ENCODE measurements around the gene ZIC4. TPM values are rescaled to one million over a fixed set of nuclear protein-coding genes. Genes with fewer than 3 reads are reported as not detected.
A peak's percentile ranks its signal among the peaks of the same experiment; 100 is the strongest.

ZIC4 gene
- polyA plus RNA-seq, 3 donors = not detected

DNA sequence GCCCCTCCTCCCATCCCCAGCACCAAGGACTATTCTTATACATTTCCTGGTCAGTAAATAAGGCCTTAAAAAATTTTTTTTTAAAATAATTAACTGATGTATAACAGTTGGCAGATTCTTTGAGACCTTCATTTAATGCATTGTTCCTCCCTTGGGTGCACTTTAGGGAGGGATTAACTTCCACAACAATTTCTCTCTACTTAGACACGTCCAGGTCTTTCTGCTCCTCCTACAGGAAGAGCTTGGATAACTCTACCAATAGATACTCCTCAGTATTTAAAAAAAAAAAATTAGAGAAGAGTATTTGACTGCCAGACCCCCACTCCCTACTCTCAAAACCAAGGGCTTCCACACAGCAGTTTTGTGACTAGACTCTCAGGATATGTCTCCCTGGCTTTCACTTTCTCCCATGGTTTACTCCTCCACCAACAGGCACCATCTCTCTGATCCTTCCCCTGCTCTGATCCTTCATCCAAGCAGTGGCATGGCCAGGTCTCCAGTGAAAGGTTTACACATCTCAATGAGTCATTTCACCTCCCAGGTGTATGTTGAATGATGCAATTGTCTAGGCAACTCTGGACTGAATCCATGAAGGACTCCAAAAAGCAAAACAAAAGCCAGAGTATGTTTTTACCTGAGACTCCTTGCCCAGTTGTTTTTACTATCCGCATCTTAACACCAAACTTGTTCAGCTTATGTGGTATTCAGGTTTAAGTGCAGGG is 7.4 kb downstream of the ZIC4 start:
- H3K27ac ChIP-seq (ENCODE audit: low read depth in 1 of 2, low read length in 2 of 2) = no peak overlapping the region
- peaks cover 10% of the 10 kb centered on the region for H3K4me1 Mint-ChIP-seq
- peaks cover 93% of the 10 kb centered on the region in 3 donors for H3K27me3 Mint-ChIP-seq (ENCODE audit: low read depth in 3 of 3)
- H3K4me1 ChIP-seq (ENCODE audit: control insufficient read depth in 1 of 2, insufficient read depth in 2 of 2, low read length in 2 of 2) = no peaks in the 10 kb centered on the region
- H3K9me3 Mint-ChIP-seq = peaks cover 20 to 69% (median 57%) of the 10 kb centered on the region in 7 donors
- WGBS (ENCODE audit: insufficient coverage) = no CpG with 5 or more reads among the region's 2 CpGs
- H3K9ac ChIP-seq (ENCODE audit: insufficient read depth, low read length, poor library complexity, severe bottlenecking) = no peak overlapping the region
- H2AFZ ChIP-seq (ENCODE audit: insufficient read depth, low read depth, low read length, poor library complexity, severe bottlenecking) = no peak overlapping the region
- H4K20me1 ChIP-seq (ENCODE audit: insufficient read depth, low read length) = no peaks in the 10 kb centered on the region
- no peak for DNase-seq
- H3K36me3 ChIP-seq (replicated peaks in 1 of 2; ENCODE audit: control insufficient read depth in 1 of 2, insufficient read depth in 2 of 2, low read length in 2 of 2) = no peaks in the 10 kb centered on the region
- peaks cover 72 to 100% of the 10 kb centered on the region in 2 donors for H3K27me3 ChIP-seq (ENCODE audit: control insufficient read depth in 2 of 2, insufficient read depth in 2 of 2, low read length in 2 of 2)
- no peaks in the 10 kb centered on the region for H3K79me2 ChIP-seq (ENCODE audit: insufficient read depth, low read length)
- H3K4me2 ChIP-seq (replicated peaks; ENCODE audit: extremely low read depth, low read length, poor library complexity, severe bottlenecking) = no peak overlapping the region
- H3K27ac Mint-ChIP-seq = no peak overlapping the region
- TF ChIP-seq, protein P1, sequence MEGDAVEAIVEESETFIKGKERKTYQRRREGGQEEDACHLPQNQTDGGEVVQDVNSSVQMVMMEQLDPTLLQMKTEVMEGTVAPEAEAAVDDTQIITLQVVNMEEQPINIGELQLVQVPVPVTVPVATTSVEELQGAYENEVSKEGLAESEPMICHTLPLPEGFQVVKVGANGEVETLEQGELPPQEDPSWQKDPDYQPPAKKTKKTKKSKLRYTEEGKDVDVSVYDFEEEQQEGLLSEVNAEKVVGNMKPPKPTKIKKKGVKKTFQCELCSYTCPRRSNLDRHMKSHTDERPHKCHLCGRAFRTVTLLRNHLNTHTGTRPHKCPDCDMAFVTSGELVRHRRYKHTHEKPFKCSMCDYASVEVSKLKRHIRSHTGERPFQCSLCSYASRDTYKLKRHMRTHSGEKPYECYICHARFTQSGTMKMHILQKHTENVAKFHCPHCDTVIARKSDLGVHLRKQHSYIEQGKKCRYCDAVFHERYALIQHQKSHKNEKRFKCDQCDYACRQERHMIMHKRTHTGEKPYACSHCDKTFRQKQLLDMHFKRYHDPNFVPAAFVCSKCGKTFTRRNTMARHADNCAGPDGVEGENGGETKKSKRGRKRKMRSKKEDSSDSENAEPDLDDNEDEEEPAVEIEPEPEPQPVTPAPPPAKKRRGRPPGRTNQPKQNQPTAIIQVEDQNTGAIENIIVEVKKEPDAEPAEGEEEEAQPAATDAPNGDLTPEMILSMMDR (IDR thresholded peaks at IDR 0.05) = no peak
- H3K4me3 Mint-ChIP-seq = peak overlapping the region in 1 of 2 donors; percentile 86
- H3K4me3 ChIP-seq (replicated peaks in 1 of 3; ENCODE audit: low read depth in 2 of 3, low read length in 3 of 3) = no peak overlapping the region
- peaks cover 13 to 84% of the 10 kb centered on the region in 2 donors for H3K9me3 ChIP-seq (replicated peaks in 1 of 2; ENCODE audit: control insufficient read depth in 1 of 2, insufficient read depth in 1 of 2, low read length in 2 of 2)
- intact Hi-C loops (cut with micrococcal nuclease) = no loop called here
- peaks cover 11 to 16% of the 10 kb centered on the region in 2 donors for H3K36me3 Mint-ChIP-seq

DNA sequence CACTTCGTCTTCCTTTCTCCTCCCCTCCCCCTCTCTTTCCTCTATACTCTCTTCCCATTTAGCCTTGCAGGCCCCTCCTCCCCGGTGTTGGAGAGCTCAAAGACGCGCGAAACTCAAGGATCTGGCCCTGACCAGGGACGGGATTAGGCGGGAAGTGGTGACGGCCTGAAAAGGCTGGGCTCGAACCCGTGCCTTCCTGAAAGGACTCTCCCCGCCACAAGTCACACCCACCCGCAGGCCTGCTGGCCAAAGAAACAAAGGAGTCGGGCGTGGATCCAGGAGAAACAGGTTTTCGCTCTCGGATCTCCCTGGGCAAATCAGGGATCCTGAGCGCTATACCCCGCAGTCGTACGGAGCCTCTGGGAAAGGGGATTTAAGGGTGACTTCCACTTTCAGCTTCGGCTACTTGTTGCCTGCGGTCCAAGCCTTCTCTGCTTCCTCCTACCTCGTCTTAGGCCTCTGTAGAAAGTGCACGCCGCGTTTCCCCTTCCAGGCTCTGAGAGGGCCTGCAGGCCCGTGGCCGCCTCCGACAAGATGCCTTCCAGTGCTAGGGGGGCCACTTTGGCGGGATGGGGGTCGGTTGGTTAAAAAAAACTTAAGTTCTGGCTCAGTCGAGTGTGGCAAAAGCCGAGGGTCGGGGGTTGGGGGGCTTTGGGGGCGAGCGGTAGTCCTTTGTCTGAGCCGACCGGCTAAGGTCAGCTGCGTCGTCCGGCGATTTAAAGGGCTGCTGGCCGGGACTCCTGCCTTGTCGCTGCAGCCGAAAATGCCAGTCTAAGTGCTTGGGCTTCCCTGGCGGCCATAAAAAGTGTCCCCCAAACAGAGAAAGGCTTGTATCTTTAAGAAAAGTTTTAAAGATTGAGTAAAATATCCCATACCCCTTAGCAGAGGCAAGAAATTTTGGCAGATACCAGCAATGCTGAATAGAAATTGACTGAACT is 8.2 kb downstream of the ZIC4 start:
- H2AFZ ChIP-seq (ENCODE audit: insufficient read depth, low read depth, low read length, poor library complexity, severe bottlenecking) = no peak overlapping the region
- peaks cover 9 to 83% of the 10 kb centered on the region in 2 donors for H3K9me3 ChIP-seq (replicated peaks in 1 of 2; ENCODE audit: control insufficient read depth in 1 of 2, insufficient read depth in 1 of 2, low read length in 2 of 2)
- peaks cover 21 to 69% (median 57%) of the 10 kb centered on the region in 7 donors for H3K9me3 Mint-ChIP-seq
- H3K27me3 Mint-ChIP-seq (ENCODE audit: low read depth in 3 of 3) = peaks cover 93 to 95% (median 94%) of the 10 kb centered on the region in 3 donors
- no peaks in the 10 kb centered on the region for H4K20me1 ChIP-seq (ENCODE audit: insufficient read depth, low read length)
- no peaks in the 10 kb centered on the region for H3K79me2 ChIP-seq (ENCODE audit: insufficient read depth, low read length)
- H3K4me3 ChIP-seq (replicated peaks in 1 of 3; ENCODE audit: low read depth in 2 of 3, low read length in 3 of 3) = no peak overlapping the region
- 4% methylated on average over 31 of the region's 46 CpGs for WGBS (ENCODE audit: insufficient coverage)
- no peaks in the 10 kb centered on the region for H3K36me3 ChIP-seq (replicated peaks in 1 of 2; ENCODE audit: control insufficient read depth in 1 of 2, insufficient read depth in 2 of 2, low read length in 2 of 2)
- peak overlapping the region in 1 of 7 donors; percentile 35 for H3K27ac Mint-ChIP-seq
- no peak for DNase-seq
- H3K9ac ChIP-seq (ENCODE audit: insufficient read depth, low read length, poor library complexity, severe bottlenecking) = no peak overlapping the region
- H3K4me3 Mint-ChIP-seq = peak overlapping the region in 1 of 2 donors; percentile 86
- peaks cover 69 to 100% of the 10 kb centered on the region in 2 donors for H3K27me3 ChIP-seq (ENCODE audit: control insufficient read depth in 2 of 2, insufficient read depth in 2 of 2, low read length in 2 of 2)
- intact Hi-C loops (cut with micrococcal nuclease) = no loop called here
- peaks cover 12 to 13% of the 10 kb centered on the region in 2 donors for H3K36me3 Mint-ChIP-seq
- H3K4me1 ChIP-seq (ENCODE audit: control insufficient read depth in 1 of 2, insufficient read depth in 2 of 2, low read length in 2 of 2) = no peaks in the 10 kb centered on the region
- H3K27ac ChIP-seq (ENCODE audit: low read depth in 1 of 2, low read length in 2 of 2) = no peak overlapping the region
- H3K4me1 Mint-ChIP-seq = peaks cover 12% of the 10 kb centered on the region
- peak overlapping the region; percentile 13 for H3K4me2 ChIP-seq (replicated peaks; ENCODE audit: extremely low read depth, low read length, poor library complexity, severe bottlenecking)
- TF ChIP-seq, protein P1 (IDR thresholded peaks at IDR 0.05) = no peak

All from CD14-positive monocyte (primary cell).